ENCODE data around the gene PRKN. TPM values are rescaled to one million over a fixed set of nuclear protein-coding genes. Genes with fewer than 3 reads are reported as not detected.

PRKN gene
- total RNA-seq, 2 donors from 2014 or later = 3.3 to 4.8 TPM

- TF ChIP-seq CTCF (conservative IDR thresholded peaks at IDR 0.05) = no peak
- 73 to 95% methylated on average over 2 to 3 of the region's 3 CpGs for WGBS, 2 experiments (ENCODE audit: insufficient coverage in 1 of 2, insufficient read length in 1 of 2)
- Histone ChIP-seq H3K36me3 (ENCODE audit: control insufficient read depth, insufficient read depth, low read length) (no peaks in the 10 kb centered on the region), H3K9me3 (ENCODE audit: control insufficient read depth, low read length) (no peaks in the 10 kb centered on the region), H3K27ac (ENCODE audit: low read depth, low read length) (no peak overlapping the region), H3K9ac (ENCODE audit: extremely low read depth, low read length, poor library complexity, severe bottlenecking) (no peak overlapping the region), H3K4me3 (ENCODE audit: low read length) (no peak overlapping the region), H3K4me1 (ENCODE audit: control insufficient read depth, insufficient read depth, low read length) (no peaks in the 10 kb centered on the region), H3K27me3 (ENCODE audit: control insufficient read depth, insufficient read depth, low read length, poor library complexity, severe bottlenecking) (no peaks in the 10 kb centered on the region)
- Mint-ChIP-seq H3K4me3 (no peak overlapping the region), H3K36me3 (ENCODE audit: low read depth) (no peaks in the 10 kb centered on the region), H3K27me3 (ENCODE audit: insufficient read depth) (no peaks in the 10 kb centered on the region), H3K27ac (no peak overlapping the region), H3K4me1 (no peaks in the 10 kb centered on the region), H3K9me3 (peaks cover 1% of the 10 kb centered on the region)
- DNase-seq = no peak
Measured at GRCh38 chr6:162684961-162685360, 42.6 kb downstream of the PRKN start.

- TF ChIP-seq CTCF (conservative IDR thresholded peaks at IDR 0.05) = no peak
- Histone ChIP-seq H3K27me3 (ENCODE audit: control insufficient read depth, insufficient read depth, low read length, poor library complexity, severe bottlenecking) (no peaks in the 10 kb centered on the region), H3K9me3 (ENCODE audit: control insufficient read depth, low read length) (no peaks in the 10 kb centered on the region), H3K9ac (ENCODE audit: extremely low read depth, low read length, poor library complexity, severe bottlenecking) (no peak overlapping the region), H3K36me3 (ENCODE audit: control insufficient read depth, insufficient read depth, low read length) (no peaks in the 10 kb centered on the region), H3K4me1 (ENCODE audit: control insufficient read depth, insufficient read depth, low read length) (no peaks in the 10 kb centered on the region), H3K27ac (ENCODE audit: low read depth, low read length) (no peak overlapping the region), H3K4me3 (ENCODE audit: low read length) (no peak overlapping the region)
- no peak overlapping the region for H3K27ac Mint-ChIP-seq
- no peaks in the 10 kb centered on the region for H3K4me1 Mint-ChIP-seq
- no peaks in the 10 kb centered on the region for H3K36me3 Mint-ChIP-seq (ENCODE audit: low read depth)
- peaks cover 1% of the 10 kb centered on the region for H3K9me3 Mint-ChIP-seq
- no peak for DNase-seq
- H3K4me3 Mint-ChIP-seq = no peak overlapping the region
- 80% methylated on average over 1 of the region's 1 CpG; no CpG with 5 or more reads in 1 of the 2 experiments for WGBS, 2 experiments (ENCODE audit: insufficient coverage in 1 of 2, insufficient read length in 1 of 2)
- H3K27me3 Mint-ChIP-seq (ENCODE audit: insufficient read depth) = no peaks in the 10 kb centered on the region
Measured at GRCh38 chr6:162684052-162684451, 43.5 kb downstream of the PRKN start.

GRCh38 chr6:162683135-162683534 lies 44.4 kb downstream of the PRKN start:
- H3K4me1 ChIP-seq (ENCODE audit: control insufficient read depth, insufficient read depth, low read length) = no peaks in the 10 kb centered on the region
- H3K9me3 Mint-ChIP-seq = peaks cover 1% of the 10 kb centered on the region
- H3K4me1 Mint-ChIP-seq = no peaks in the 10 kb centered on the region
- H3K27me3 Mint-ChIP-seq (ENCODE audit: insufficient read depth) = no peaks in the 10 kb centered on the region
- no peak for TF ChIP-seq CTCF (conservative IDR thresholded peaks at IDR 0.05)
- WGBS, 2 experiments (ENCODE audit: insufficient coverage in 1 of 2, insufficient read length in 1 of 2) = 93 to 100% methylated on average over 1 to 4 of the region's 4 CpGs
- H3K4me3 ChIP-seq (ENCODE audit: low read length) = no peak overlapping the region
- no peaks in the 10 kb centered on the region for H3K36me3 Mint-ChIP-seq (ENCODE audit: low read depth)
- no peaks in the 10 kb centered on the region for H3K9me3 ChIP-seq (ENCODE audit: control insufficient read depth, low read length)
- H3K27ac ChIP-seq (ENCODE audit: low read depth, low read length) = no peak overlapping the region
- H3K27me3 ChIP-seq (ENCODE audit: control insufficient read depth, insufficient read depth, low read length, poor library complexity, severe bottlenecking) = no peaks in the 10 kb centered on the region
- no peak overlapping the region for H3K4me3 Mint-ChIP-seq
- no peak for DNase-seq
- H3K27ac Mint-ChIP-seq = no peak overlapping the region
- no peak overlapping the region for H3K9ac ChIP-seq (ENCODE audit: extremely low read depth, low read length, poor library complexity, severe bottlenecking)
- H3K36me3 ChIP-seq (ENCODE audit: control insufficient read depth, insufficient read depth, low read length) = no peaks in the 10 kb centered on the region

All from endodermal cell (in vitro differentiated cells).